Left colon (tissue), 2 donors: ENCODE results near the gene GALNT9. TPM values are rescaled to one million over a fixed set of nuclear protein-coding genes. Genes with fewer than 3 reads are reported as not detected.
"Not testable (repeated sequence)": the region's sequence is repeated elsewhere in the genome, so short reads cannot be mapped to it uniquely, and the experiment has no call there.

Experiments used
- ATAC-seq: fragments of 200-7000 bp; cut with Tn5 transposase; one replicate; pipeline ENCODE4 v1.9.1; 2020; ENCODE audit warnings: mild to moderate bottlenecking, moderate library complexity
- DNase-seq, 2 donors: peaks; one replicate each; pipeline ENCODE4 v3.0.0-alpha.2; 2020
- intact Hi-C, 2 donors: fragments of 100-400 bp; cut with DNase I in 1 of 2; cut with micrococcal nuclease in 1 of 2; formaldehyde crosslinking; loops; one replicate each; pipeline versions ENCODE4 v1.11.2 to v1.14.0; 2022; cut with DNase I, micrococcal nuclease
- long read RNA-seq: library from polyadenylated mRNA; unstranded; transcript quantifications from one replicate; pipeline ENCODE4 v2.0.0, GENCODE V29; 2021
- total RNA-seq, 2 donors: library from RNA; stranded (reverse); fragmentation: NEBNext Ultra II Directional; extraction: Animal tissue kit (Norgen Biotek cat#: 25700); gene quantifications; one replicate each; pipeline ENCODE4 v1.2.1, GENCODE V29; 2021
- donor health status: DM: no; HTN: no; CAD: no.
- donor health status: DM: yes; HTN: yes; CAD: no.

Gene GALNT9
- under 1 TPM in 1 of 2 donors, not detected in 1; 0.39 TPM for total RNA-seq
- long read RNA-seq = 0 reads

DNA sequence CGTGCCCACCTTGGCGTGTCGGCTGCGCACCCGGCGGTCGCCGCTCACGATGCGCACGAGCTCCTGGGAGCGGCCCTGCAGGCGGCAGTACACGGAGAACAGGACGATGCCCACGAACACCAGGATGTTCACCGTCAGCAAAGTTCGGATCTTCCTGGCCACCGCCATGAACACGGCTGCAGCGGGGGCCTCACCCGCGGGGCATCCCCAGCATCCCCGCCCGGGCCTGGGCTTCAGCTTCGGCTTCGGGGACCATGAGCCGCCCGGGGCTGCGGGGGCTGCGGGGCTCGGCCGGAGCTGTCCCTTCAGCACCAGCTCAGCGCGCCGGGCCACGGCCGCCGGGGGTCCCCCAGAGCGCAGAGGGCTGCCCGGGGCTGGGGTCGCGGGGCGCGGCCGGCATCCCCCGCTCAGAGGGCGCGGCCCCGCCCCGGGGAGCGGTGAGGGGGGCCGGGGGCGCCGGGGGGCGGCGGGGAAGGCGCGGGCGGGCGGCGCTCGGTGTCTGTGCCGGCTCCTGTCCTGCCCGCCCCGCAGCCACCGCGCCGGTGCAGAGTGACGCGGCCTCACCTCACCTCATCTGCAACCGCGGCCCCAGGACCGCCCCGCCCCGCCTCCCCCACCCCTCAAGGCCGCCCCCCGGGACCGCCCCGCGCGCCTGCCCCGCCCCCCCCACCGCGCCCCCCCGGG lies at the start of gene GALNT9:
Gene GALNT9 (minus strand): TSS at position 554 of the 684 bp plus-strand sequence. CDS start 386 bp downstream, at position 168.
- ATAC-seq (no peak), DNase-seq (no peak)
- intact Hi-C loops = no loop called here

DNA sequence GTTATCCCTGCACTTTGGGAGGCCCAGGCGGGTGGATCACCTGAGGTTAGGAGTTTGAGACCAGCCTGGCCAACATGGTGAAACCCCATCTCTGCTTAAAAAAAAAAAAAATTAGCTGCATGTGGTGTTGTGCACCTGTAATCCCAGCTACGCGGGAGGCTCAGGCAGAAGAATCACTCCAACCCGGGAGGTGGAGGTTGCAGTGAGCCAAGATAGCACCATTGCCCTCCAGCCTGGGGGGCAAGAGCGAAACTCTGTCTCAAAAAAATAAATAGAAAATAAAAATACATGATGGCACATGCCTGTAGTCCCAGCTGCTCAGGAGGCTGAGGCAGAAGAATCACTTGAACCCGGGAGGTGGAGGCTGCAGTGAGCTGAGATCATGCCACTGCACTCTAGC lies 49.7 kb upstream of the GALNT9 start:
- DNase-seq, ATAC-seq, intact Hi-C loops: not testable (repeated sequence)

DNA sequence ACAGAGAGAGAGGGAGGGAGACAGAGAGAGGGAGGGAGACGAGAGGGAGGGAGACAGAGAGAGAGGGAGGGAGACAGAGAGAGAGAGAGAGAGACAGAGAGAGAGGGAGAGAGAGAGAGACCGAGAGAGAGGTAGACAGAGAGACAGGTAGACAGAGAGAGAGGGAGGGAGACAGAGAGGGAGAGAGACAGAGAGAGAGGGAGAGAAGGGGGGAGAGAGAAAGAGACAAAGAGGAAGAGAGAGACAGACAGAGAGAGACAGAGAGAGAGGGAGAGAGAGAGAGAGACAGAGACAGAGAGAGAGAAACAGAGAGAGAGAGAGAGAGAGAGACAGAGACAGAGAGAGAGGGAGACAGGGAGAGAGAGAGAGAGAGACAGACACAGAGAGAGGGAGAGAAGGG lies 47.8 kb upstream of the GALNT9 start:
- intact Hi-C loops = no loop called here
- no peak for ATAC-seq
- no peak for DNase-seq

DNA sequence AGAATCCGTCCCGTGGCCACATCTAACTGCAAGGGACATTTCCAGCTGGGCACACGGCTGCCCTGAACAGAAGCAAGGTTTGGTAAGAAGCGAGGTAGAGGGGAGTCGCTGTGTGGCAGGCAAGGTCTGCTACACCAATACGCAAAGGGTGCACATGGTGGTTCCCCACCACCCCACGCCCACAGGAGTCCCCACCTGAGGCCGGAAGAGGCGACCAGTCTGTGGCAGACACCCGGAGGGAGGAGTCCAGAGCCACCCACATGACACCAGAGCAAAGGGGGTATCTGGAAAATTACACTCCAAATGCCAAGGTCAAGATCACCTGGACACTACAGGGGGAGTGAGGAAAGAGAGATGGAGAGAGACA lies 47.1 kb upstream of the GALNT9 start:
- DNase-seq (no peak), ATAC-seq (no peak)
- intact Hi-C loops = no loop called here

DNA sequence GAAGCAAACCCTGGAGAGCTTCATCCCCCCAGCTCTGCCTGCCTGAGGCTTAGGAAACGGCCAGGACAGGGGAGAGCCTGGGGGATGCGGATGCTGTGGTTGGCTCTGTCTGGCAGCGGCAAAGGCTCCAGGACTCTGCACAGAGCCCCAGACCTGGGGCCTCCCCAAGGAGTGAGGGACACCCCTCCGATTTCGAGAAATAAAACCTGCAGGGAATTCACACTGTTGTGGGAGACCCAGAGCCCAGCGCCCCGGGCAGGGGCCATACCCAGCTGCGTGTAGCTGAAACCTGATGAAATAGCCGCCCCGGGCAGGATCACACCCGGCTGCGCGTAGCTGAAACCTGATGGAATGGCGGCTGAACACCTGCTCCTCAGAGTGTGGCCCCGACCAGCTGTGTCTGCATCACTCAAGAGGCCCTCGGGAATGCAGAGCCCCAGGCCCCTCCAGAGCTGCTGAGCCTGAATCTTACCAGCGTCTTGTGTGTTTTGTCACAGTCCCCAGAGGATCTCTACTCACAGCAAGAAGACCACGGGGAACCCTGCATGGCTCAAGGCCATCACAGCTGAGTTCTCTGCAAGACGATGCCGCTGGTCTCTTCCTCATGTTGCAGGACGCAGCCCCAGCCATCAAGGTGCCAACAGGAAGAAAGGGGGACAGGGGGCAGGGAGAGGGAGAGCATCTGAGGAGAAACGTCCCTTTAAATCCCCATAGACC lies 46.5 kb upstream of the GALNT9 start:
- ATAC-seq (no peak), DNase-seq (no peak)
- intact Hi-C loops = no loop called here

DNA sequence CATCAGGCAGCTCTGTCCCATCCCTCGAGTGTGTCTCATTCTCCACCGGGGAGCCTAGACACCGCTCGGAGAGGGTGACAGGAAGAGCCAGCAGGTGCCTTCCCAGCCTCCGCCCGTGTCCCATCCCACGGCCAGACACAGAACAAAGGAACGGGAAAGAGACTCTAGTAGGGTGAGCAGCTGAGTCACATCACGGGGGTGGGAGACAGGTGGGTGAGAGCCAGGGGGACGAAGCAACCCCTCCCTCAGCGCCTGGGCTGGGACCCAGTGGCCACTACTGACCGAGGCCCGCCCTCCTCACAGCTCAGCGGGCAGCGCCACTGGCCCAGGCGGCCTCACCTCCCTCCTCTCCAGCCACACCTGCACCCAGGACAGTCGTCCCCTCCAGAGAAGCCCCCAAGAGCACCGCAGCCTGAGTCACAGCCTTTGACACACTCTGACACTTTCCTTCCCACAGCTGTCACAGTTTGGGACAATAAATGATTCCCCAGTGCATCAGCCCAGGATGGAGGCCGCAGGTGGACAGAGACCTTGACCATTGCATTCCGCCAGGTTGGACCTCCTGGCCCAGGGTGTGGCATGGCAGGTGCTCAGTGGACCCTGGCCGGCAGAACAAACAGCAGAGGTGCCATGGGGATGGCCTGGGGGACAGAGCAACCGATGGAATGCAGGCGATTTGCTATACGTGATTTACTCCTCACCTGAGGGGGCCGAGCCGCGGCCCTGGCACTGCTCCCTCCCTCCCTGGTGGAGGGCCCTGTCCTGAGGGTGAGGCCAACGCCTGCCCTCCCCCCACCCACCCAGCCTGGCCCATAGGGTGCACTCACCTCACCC lies 45.4 kb upstream of the GALNT9 start:
- no peak for DNase-seq

DNA sequence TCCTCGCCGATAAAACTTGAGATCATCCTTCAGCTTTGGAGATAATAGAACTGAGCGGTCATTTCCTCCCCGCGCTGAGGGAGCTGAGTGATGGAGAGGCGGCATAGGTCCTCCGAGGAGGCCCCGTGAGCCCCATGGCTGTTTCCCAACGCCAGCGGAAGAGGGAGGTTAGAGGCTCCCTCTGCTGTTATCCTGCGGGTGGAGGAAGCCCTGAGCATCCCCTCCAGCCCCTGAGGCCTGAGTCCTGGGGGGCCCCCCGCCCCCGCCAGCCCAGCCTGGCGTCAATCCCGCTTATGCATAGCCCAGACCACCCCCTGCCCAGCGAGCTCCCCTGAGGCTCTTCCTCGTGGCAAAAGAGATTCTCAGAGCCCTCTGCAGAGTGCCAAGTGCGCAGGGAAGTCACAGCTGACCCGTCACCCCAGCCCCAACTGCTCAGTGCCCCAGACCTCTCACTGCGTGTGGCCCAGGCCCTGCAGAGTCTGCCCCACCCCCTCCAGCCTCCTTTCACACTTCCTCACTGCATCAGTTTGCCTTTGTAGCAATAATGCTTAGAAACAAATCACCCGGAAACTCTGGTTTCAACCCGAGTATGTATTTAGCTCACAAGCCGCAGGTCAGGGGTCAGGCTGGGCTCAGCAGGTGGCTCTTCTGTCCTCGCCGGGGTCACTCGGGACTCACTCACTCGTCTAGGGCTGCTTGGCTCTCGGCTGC lies 44.7 kb upstream of the GALNT9 start:
- ATAC-seq (no peak), DNase-seq (no peak)
- intact Hi-C loops = no loop called here

More for the DNA sequence above, 45.4 kb upstream of the GALNT9 start:
- intact Hi-C loops = no loop called here
- ATAC-seq = no peak

DNA sequence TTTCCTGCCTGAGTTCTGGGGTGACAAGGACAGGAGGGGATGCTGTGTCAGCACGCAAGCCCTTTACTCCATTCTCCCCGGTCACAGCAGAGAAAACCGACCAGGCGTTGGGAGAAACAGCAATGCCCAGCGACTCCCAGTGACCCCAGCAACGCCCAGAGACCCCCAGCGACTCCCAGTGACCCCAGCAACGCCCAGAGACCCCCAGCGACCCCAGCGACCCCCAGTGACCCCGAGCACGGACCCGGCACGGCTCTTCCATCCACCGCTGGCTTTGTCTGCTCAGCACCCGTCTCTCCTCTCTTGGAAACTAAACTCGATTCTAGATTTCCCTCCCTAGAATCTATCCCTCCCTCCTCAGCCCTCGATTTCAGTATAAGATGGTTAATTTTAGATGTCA lies 38.5 kb upstream of the GALNT9 start:
- ATAC-seq (no peak), DNase-seq (no peak)
- intact Hi-C loops = no loop called here

DNA sequence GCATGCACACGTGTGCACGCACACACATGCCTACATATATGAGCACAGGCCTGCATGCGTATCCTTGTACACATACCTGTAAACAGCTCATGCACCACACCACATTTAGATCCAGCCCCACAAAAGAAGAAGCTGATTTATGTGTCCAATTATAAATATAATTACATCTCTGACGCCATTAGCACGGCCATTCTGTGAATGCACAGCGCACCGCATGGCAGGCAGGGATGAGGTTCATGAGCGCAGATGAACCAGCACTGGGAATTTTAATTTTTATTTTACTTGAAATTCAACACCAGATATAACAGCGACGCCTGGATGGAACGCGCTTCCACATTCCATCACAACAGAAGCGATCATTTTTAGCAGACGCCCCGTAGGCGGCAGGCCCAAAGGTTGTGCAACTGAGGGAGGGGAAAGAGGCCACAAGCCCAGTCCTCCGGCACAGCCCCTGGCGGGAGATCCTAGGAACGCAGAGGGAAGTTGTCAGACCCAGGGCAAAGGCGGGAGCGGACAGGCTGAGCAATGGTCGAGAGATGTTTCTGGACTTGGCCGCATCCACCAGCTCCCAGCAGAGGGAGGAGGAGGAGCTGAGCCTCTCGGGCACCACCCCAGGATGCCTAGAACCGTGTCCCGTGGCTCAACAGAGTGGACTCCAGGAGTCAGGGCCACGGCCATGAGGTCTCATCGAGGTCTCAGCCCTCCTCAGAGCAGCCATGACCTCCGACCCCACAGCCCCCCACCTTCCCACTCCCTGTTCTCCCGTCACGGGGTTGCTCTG lies 37.9 kb upstream of the GALNT9 start:
- DNase-seq (no peak), ATAC-seq (no peak)
- intact Hi-C loops = no loop called here

DNA sequence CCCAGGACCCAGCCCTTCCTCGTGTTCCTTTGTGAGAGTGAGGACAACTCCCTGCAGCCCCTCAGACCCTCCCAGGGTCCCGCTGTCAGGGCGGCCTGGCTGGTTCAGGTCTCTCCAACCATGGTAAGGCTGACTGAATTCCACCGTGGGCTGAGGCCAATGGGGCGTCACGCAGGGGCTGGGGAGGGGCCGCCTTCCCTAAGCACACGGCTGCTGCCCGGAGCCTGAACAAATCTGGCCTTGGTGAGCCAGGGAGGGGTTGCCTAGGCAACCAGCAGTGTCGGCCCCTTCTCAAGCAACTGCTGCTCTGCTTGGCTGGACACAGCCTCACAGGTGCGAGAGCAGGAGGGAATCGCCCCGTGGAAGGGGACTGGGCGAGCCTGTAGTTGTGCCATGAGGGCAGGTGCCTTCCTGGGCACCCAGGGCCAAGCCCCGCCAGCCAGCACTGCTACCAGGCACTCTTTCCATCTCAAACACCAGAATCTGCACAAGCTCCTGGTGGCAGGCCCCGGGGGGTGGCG lies 37.0 kb upstream of the GALNT9 start:
- no peak for DNase-seq
- intact Hi-C loops = no loop called here
- no peak for ATAC-seq

DNA sequence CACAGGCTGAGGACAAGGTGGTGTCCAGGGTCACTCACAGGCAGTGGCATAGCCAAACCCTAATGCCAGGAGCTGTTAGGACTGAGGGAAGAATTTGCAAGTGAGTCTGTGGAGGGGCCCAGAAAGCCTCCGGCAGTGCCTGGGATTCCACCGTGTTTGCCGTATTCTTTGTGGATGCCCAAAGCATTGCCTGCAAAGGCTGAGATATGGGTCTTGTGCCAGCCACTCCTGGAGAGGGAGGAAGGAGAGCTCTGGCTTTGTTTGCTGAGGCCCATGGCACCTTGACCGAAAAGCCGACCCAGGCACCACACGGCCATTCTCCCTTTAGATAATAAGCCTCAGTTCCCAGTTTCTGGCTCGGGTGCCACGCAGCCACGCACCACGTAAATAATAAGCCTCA lies 35.8 kb upstream of the GALNT9 start:
- no peak for DNase-seq
- intact Hi-C loops = no loop called here
- ATAC-seq = no peak

DNA sequence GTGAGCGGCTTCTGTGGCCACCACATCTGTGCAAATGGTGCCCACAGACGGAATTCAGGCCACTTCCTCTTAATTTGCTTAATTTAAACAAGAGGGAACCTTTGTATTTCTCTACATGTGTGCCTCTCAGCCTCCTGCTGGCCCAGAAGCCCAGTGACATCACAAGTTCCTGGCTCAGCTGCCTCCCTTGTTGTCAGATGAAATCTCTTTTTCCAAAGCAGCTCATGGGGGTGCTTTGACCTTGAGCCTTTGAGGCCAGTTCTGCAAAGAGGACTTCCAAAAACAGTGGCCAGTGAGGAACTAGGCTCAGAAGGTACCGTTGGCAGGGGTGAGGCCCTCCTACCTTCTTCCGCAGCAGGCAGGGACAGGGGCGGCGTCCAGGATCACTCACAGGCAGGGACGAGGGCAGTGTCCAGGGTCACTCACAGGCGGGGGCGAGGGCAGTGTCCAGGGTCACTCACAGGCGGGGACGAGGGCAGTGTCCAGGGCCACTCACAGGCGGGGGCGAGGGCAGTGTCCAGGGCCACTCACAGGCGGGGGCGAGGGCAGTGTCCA lies 35.0 kb upstream of the GALNT9 start:
- no peak for ATAC-seq
- DNase-seq = no peak
- intact Hi-C loops = no loop called here

DNA sequence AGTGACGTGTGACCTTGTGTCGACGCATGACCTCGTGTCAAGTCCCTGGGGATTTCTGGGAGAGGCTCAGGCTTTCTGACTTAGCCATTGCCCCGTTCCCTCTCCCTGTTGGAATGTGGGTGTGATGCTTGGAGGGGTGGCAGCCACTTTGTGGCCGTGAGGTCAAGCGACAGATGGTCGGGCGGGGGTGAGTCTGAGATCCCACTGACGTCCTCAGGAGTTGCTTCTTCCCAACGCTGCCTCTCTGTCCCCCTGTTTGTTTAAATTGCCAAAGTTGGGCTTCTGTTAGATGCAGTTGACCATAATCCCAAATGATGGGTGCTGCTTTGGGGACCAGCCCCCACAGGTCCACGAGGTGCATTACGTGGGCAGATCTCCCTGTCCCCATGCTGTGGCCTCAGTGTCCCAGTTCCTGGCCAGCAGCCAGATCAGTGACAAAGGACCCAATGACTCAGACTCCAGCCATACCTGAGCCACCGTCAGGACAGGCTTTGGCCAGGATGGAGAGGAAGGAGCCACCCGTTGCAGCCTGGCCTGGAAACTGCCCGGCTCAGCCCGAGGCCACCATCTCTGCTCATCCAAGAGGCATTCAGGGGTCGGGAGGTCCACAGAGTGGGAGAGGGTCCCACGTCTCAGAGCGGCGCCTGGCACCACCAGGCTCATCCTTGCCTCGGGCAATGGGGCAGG lies 34.4 kb upstream of the GALNT9 start:
- DNase-seq = no peak
- ATAC-seq = no peak
- intact Hi-C loops = no loop called here

DNA sequence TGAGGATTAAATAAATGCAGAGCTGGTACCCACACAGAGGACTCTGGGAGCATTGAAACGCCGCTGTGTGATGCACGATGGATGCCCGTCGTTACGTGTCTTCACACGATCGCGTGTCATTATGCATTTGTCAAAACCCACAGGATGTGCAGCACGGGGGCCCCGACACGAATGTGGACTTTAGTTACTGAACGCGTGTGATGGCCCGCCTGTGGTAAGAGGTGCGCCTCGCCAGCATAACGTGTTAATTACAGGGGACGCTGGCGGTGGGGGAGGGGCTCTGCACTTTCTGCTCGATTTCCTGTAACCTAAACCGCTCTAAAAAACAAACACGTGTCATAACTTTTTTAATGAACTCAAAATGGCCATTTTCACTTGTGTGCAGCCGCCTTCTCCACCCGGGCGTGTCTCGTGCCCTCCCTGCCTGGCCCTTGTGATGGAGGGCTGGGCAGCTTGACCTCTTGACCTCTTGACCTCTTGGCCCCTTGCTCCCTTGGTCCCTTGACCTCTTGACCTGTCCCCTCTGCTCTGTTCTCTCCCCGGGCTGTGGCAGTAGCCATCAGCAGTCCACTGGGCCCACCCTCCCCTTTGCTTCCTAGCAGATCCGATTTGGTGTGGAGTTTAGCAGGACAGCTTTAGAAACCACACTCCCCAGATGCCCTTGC lies 33.7 kb upstream of the GALNT9 start:
- DNase-seq (no peak), ATAC-seq (no peak)
- intact Hi-C loops = no loop called here

DNA sequence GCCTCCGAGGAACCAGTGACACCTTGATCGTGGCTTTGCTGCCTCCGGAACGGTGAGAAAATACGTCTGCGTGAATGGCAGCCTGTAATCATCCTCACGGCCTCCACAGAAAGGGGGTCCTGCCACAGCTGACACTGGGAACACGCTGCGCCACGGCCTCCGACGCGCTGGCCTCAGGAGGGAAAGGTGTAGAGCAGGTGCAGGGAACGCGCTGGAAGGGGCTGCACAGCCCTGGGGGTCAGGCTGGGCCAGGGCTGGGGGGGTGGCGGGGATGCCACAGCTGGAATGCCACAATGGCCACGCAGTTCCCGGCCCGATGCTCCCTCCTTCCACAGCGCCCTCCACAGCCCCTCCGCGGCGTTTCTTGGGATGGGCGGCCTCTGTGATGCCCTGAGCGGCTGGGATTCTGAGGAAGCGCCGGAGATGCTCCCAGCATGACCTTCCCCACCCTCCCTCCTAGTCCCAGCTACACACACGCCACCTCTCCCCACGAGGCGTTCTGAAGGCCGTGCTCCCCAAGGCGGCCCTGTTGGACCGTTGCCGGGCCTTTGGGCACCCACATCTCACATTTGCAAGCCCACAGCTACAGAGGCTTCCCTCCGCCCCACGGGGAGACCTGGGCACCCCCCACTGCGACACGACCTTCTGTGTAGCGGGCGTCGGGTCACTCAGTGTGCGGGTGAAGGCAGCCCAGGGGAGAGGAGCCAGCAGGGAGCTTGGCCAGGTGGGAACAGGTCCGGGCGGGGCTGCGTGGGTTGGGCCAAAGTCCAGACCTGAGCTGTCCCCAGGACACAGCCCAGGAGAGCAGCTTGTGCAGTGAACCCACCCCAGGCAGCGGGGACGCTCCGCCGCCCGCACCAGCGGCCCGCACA lies 31.8 kb upstream of the GALNT9 start:
- DNase-seq (no peak), ATAC-seq (no peak)
- intact Hi-C loops = no loop called here

DNA sequence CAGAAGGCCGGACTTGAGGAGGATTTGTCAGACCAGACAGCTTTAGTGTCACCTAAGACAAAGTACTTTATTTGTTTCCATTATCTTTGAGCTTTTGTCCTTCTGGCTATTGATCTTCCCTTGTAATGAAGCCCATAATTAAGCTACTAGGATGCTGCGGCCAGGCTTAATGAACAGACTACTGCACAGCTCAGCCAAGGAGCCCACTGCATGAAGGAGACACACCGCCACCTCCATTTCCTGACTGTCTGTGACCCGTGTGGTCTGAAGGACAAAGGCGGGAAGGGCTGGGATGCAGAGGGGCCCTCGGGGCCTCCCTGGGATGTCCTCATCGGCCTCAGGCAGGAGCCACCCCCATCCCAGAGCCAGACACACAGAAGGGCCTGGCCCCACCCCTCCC lies 31.0 kb upstream of the GALNT9 start:
- intact Hi-C loops = no loop called here
- ATAC-seq (no peak), DNase-seq (no peak)
